Progenitor cell of endocrine pancreas (in vitro differentiated cells): ENCODE results near the gene WDR48. TPM values are rescaled to one million over a fixed set of nuclear protein-coding genes. Genes with fewer than 3 reads are reported as not detected.

ENCODE experiments used
- DNase-seq: peaks from one replicate; pipeline ENCODE4 v3.0.0; 2021; ENCODE audit warnings: low spot score; ENCODE audit not compliant: unreplicated experiment
- H3K27ac Mint-ChIP-seq: 2 replicates; pipeline ENCODE4 v1.8.0; 2021; ENCODE audit warnings: mild to moderate bottlenecking, moderate library complexity, mixed read lengths
- H3K27me3 Mint-ChIP-seq: 2 replicates; pipeline ENCODE4 v1.8.0; 2021; ENCODE audit warnings: mixed read lengths
- H3K36me3 Mint-ChIP-seq: 2 replicates; pipeline ENCODE4 v1.8.0; 2022; ENCODE audit warnings: mixed read lengths; ENCODE audit not compliant: insufficient read depth
- H3K4me1 Mint-ChIP-seq: 2 replicates; pipeline ENCODE4 v1.8.0; 2021; ENCODE audit warnings: low read depth, mixed read lengths
- H3K4me3 Mint-ChIP-seq: 2 replicates; pipeline ENCODE4 v1.8.0; 2021; ENCODE audit warnings: low read depth, mild to moderate bottlenecking, moderate library complexity, mixed read lengths
- H3K9me3 Mint-ChIP-seq: 2 replicates; pipeline ENCODE4 v1.8.0; 2021; ENCODE audit warnings: low read depth, mixed read lengths
- total RNA-seq: library from RNA; stranded (reverse); gene quantifications from 2 replicates; pipeline ENCODE4 v1.2.1, GENCODE V29; 2021
- TF ChIP-seq, protein P1 (sequence below): fragments of 200-600 bp; sonication (generic); IDR thresholded peaks from one replicate; pipeline ENCODE4 v1.5.0; 2021; ENCODE audit warnings: antibody characterized with exemption, mild to moderate bottlenecking; ENCODE audit not compliant: unreplicated experiment

WDR48 gene
- total RNA-seq, 1 donor from 2014 or later, result 78.3 TPM

DNA sequence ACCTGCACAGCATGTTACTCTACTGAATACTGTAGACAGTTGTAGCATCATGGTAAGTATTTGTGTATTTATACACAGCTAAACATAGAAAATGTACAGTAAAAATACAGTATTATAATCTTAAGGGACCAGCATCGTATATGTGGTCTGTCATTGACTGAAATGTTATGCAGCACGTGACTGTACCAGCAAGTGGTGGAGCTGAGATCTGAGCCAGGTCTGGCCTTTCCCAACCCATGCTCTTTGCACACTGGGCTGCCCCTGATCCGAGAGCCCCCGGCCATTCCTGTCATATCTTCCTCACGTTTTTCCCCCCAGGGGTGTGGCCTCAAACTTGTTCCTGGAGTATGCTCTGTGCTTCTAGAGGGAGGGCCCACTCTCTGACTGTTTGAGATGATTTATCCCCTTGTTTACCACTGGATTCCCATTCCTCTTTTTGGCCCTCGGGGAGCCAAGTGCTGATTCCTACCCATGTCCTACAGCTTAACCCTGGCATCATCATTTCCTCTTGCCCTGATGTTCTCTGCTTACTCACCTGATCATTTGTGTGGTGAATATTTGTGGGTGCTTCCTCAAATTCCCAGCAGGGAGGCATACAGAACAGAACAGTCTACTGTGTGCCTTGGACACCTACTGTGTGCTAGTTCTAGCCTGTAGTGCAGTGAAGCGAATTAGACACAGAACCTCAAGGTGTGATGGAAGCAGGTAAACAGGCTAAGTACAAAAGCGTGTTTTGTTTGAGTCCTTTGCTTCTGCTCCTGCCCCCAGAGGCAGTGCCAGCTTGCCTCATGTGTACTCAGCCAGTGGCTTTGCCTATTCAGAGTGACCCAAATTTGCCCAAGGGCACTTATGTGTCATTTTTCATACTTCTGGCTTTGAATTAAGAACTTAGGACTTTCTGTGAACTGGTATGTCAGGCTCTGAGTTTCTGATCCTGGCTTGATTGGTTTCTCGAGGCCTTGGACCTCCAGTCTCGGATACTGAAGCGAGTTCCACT, 80.6 kb downstream of the WDR48 start:
- DNase-seq, result no peak
- peaks cover 6% of the 10 kb centered on the region for H3K36me3 Mint-ChIP-seq
- peaks cover 26% of the 10 kb centered on the region for H3K4me1 Mint-ChIP-seq
- peaks cover 7% of the 10 kb centered on the region for H3K27me3 Mint-ChIP-seq
- TF ChIP-seq, protein P1, sequence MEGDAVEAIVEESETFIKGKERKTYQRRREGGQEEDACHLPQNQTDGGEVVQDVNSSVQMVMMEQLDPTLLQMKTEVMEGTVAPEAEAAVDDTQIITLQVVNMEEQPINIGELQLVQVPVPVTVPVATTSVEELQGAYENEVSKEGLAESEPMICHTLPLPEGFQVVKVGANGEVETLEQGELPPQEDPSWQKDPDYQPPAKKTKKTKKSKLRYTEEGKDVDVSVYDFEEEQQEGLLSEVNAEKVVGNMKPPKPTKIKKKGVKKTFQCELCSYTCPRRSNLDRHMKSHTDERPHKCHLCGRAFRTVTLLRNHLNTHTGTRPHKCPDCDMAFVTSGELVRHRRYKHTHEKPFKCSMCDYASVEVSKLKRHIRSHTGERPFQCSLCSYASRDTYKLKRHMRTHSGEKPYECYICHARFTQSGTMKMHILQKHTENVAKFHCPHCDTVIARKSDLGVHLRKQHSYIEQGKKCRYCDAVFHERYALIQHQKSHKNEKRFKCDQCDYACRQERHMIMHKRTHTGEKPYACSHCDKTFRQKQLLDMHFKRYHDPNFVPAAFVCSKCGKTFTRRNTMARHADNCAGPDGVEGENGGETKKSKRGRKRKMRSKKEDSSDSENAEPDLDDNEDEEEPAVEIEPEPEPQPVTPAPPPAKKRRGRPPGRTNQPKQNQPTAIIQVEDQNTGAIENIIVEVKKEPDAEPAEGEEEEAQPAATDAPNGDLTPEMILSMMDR, result no peak
- H3K27ac Mint-ChIP-seq, result no peak overlapping the region
- no peak overlapping the region for H3K4me3 Mint-ChIP-seq
- H3K9me3 Mint-ChIP-seq, result no peaks in the 10 kb centered on the region

DNA sequence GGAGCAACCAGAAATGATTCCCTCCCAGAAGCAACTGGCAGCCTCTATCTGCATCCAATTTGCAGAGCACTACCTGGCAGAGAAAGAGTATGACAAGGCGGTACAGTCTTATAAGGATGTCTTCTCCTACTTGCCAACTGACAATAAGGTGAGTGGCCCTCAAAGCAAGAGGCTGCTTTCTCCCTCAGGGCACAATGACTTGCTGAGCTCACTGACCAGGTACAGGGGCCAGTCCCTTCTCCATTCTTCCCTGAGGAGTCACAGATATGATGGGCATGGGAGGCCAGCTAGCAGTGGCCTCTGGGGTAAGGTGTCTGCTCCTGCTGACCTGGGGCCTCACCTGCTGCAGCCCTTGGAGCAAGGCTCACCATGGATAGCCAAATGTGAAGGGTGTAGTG, 81.3 kb downstream of the WDR48 start:
- DNase-seq, result no peak
- no peak overlapping the region for H3K4me3 Mint-ChIP-seq
- H3K4me1 Mint-ChIP-seq, result peaks cover 25% of the 10 kb centered on the region
- TF ChIP-seq, protein P1, result no peak
- H3K27me3 Mint-ChIP-seq, result peaks cover 7% of the 10 kb centered on the region
- H3K27ac Mint-ChIP-seq, result no peak overlapping the region
- no peaks in the 10 kb centered on the region for H3K9me3 Mint-ChIP-seq
- H3K36me3 Mint-ChIP-seq, result peaks cover 10% of the 10 kb centered on the region

DNA sequence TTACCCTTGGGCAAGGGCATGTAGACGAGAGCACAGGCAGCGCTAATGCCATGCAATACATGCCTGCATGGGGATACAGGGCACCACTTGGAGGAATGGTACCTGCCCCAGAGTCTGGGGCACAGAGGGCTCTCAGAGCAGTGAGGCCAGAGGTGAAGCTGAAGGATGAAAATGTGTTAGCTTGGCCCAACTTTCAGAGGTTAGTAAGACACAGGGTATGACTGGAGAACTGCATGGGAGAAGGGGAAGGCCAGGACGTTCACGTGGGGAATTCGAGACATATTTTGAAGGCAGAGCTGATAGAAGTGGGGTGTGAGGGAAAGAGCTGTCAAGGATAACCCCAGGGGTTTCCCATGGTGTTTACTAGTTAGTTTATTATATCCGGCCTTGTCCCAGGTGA, 82.0 kb downstream of the WDR48 start:
- DNase-seq, result no peak
- Mint-ChIP-seq H3K4me3 (no peak overlapping the region), H3K9me3 (no peaks in the 10 kb centered on the region), H3K27me3 (peaks cover 7% of the 10 kb centered on the region), H3K4me1 (peaks cover 25% of the 10 kb centered on the region), H3K36me3 (peaks cover 10% of the 10 kb centered on the region), H3K27ac (no peak overlapping the region)
- TF ChIP-seq, protein P1, result no peak

DNA sequence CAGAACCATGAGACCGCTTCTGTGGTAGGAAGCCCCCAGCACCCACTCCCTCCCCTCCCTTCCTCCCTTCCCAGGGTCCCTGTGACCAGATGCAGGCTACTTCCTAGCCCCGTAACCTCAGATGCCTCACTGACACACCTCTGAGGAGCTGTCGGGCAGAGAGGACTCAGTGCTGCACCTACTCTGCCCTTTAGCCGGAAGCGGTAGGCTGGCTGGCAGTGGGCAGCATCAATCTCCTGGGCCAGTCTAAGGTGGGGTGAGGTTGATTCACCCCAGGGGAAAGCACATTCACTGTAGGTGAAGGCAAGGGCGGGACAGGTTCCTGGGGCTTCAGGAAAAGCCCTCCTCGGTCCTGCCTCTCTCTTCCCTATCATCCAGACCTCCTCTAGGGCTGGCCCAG, 82.5 kb downstream of the WDR48 start:
- peaks cover 10% of the 10 kb centered on the region for H3K36me3 Mint-ChIP-seq
- no peak overlapping the region for H3K4me3 Mint-ChIP-seq
- H3K9me3 Mint-ChIP-seq, result no peaks in the 10 kb centered on the region
- peaks cover 7% of the 10 kb centered on the region for H3K27me3 Mint-ChIP-seq
- peaks cover 25% of the 10 kb centered on the region for H3K4me1 Mint-ChIP-seq
- no peak for DNase-seq
- H3K27ac Mint-ChIP-seq, result no peak overlapping the region
- TF ChIP-seq, protein P1, result no peak

DNA sequence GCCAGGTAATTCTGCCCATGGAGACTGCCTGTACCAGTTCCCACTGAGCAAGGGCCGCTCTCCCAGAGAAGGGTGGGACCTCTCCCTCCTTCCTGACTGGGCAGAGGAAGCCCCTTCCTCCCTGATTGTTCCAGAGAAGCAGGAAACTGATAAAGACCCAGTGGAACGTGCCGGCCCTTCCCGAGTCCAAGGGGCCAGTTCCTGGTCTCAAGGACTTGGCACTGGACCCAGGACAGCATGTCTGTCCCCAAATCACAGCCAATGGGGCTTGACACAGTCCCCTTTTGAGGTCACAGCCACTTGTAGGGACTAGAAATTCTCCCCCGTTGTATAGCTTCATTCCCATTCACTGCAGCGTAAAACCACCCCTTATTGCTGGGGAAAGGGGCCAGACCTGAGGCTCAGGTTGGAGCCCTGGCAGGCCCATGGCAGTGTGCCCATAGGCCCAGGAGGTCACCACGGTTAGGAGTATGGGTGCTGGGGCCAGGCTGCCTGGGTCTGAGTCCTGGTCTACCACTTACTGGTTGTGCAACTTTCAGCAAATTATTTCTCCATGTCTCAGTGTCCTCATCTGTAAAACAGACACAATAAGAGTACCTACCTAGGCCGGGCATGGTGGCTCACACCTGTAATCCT, 83.5 kb downstream of the WDR48 start:
- Mint-ChIP-seq H3K4me3 (no peak overlapping the region), H3K27ac (no peak overlapping the region), H3K4me1 (peaks cover 18% of the 10 kb centered on the region), H3K27me3 (peaks cover 7% of the 10 kb centered on the region), H3K36me3 (peaks cover 10% of the 10 kb centered on the region), H3K9me3 (no peaks in the 10 kb centered on the region)
- DNase-seq, result no peak
- TF ChIP-seq, protein P1, result no peak
